ENCODE results near the gene WDR86.

DNA sequence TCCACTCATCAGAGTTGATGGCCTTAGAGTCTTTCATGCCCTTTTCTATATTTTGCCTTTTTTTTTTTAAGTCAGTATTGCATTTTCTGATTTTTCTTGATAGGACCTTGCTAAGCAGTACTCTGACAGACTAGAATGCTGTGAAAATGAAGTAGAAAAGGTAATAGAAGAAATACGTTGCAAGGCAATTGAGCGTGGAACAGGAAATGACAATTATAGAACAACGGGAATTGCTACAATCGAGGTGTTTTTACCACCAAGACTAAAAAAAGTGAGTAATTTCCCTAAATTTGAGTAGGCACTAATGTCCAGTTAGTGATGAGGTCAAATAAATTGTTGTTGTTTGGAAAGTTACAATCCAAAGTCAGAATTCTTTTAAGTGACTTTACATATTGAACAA, 60.9 kb downstream of the WDR86 start:
- TF ChIP-seq, protein P1, sequence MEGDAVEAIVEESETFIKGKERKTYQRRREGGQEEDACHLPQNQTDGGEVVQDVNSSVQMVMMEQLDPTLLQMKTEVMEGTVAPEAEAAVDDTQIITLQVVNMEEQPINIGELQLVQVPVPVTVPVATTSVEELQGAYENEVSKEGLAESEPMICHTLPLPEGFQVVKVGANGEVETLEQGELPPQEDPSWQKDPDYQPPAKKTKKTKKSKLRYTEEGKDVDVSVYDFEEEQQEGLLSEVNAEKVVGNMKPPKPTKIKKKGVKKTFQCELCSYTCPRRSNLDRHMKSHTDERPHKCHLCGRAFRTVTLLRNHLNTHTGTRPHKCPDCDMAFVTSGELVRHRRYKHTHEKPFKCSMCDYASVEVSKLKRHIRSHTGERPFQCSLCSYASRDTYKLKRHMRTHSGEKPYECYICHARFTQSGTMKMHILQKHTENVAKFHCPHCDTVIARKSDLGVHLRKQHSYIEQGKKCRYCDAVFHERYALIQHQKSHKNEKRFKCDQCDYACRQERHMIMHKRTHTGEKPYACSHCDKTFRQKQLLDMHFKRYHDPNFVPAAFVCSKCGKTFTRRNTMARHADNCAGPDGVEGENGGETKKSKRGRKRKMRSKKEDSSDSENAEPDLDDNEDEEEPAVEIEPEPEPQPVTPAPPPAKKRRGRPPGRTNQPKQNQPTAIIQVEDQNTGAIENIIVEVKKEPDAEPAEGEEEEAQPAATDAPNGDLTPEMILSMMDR (IDR thresholded peaks at IDR 0.05), result no peak
- no peak for TF ChIP-seq POLR2A (IDR thresholded peaks at IDR 0.05)
- TF ChIP-seq POLR2AphosphoS5 (IDR thresholded peaks at IDR 0.05; ENCODE audit: insufficient read depth in 1 of 2, low read depth in 1 of 2), result no peak

Data from vagina (tissue), 2 donors.